Activated naive CD4-positive, alpha-beta T cell treated with anti-CD3 and anti-CD28 coated beads, Interleukin-2, amount 10 ng/mL, durations not matched to agents 7 days and 5 days (primary cell): ENCODE measurements around the gene ZNF598.

Experiments
- CTCF ChIA-PET: fragments of 350-600 bp; sonication (Branson Sonifier 250); formaldehyde crosslinking; loops from one replicate; lab custom pipeline; 2021; ENCODE audit warnings: antibody characterized with exemption; lab: Charles Lee
- DNase-seq: peaks from one replicate; pipeline ENCODE4 v3.0.0-alpha.2; 2020
- H3K27ac Mint-ChIP-seq: one replicate; pipeline ENCODE4 v1.8.0; 2021; ENCODE audit warnings: mild to moderate bottlenecking, moderate library complexity, mixed read lengths
- H3K27me3 Mint-ChIP-seq: one replicate; pipeline ENCODE4 v1.8.0; 2021; ENCODE audit warnings: mild to moderate bottlenecking, mixed read lengths
- H3K36me3 Mint-ChIP-seq: one replicate; pipeline ENCODE4 v1.8.0; 2021; ENCODE audit warnings: mixed read lengths
- H3K4me1 Mint-ChIP-seq: one replicate; pipeline ENCODE4 v1.8.0; 2021; ENCODE audit warnings: mixed read lengths
- H3K4me3 Mint-ChIP-seq: one replicate; pipeline ENCODE4 v1.8.0; 2021; ENCODE audit warnings: mild to moderate bottlenecking, moderate library complexity, mixed read lengths
- H3K9me3 Mint-ChIP-seq: one replicate; pipeline ENCODE4 v1.8.0; 2021; ENCODE audit warnings: mixed read lengths

Gene ZNF598

GRCh38 chr16:2009791-2010510 lies at the start of gene ZNF598:
ZNF598 (minus strand) TSS chr16:2009821.
- Mint-ChIP-seq H3K36me3 (peaks cover 8% of the 10 kb centered on the region), H3K4me1 (peaks cover 42% of the 10 kb centered on the region), H3K27me3 (no peaks in the 10 kb centered on the region), H3K4me3 (peak within 1 kb of the TSS; percentile 90), H3K27ac (peak within 1 kb of the TSS; percentile 92), H3K9me3 (no peaks in the 10 kb centered on the region)
- peak; percentile 85 for DNase-seq
- CTCF ChIA-PET, result no interaction called here

GRCh38 chr16:2058872-2059271 lies 49.3 kb upstream of the ZNF598 start:
- H3K27me3 Mint-ChIP-seq, result no peaks in the 10 kb centered on the region
- H3K4me1 Mint-ChIP-seq, result no peaks in the 10 kb centered on the region
- CTCF ChIA-PET, result interaction anchor here (0.6 kb wide), 1 partner anchor 34 kb away, joined by 3 read pairs; no protein-coding TSS in a partner anchor
- H3K4me3 Mint-ChIP-seq, result no peak overlapping the region
- peaks cover 6% of the 10 kb centered on the region for H3K36me3 Mint-ChIP-seq
- H3K9me3 Mint-ChIP-seq, result no peaks in the 10 kb centered on the region
- no peak for DNase-seq
- H3K27ac Mint-ChIP-seq, result no peak overlapping the region

DNA sequence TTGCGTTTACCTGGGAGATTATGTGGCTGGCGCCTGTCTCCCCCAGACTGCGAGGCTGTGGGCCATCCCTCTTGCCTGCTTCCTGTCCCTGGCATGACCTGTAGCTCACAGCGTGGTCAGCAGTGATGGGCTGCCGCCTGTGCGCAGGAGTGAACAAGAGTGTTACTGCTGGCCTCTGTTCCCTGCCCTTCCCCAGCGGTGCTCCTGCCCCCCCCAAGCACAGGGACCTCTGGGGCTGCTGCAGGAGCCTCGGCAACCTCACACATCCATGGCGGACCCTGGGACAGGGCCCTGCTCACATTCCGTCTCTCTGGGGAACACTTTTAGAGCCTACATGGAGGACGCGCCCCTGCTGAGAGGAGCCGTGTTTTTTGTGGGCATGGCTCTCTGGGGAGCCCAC lies 48.8 kb upstream of the ZNF598 start:
- H3K27ac Mint-ChIP-seq, result no peak overlapping the region
- CTCF ChIA-PET, result interaction anchor here (0.6 kb wide), 1 partner anchor 34 kb away, joined by 3 read pairs; no protein-coding TSS in a partner anchor
- H3K36me3 Mint-ChIP-seq, result peaks cover 3% of the 10 kb centered on the region

DNA sequence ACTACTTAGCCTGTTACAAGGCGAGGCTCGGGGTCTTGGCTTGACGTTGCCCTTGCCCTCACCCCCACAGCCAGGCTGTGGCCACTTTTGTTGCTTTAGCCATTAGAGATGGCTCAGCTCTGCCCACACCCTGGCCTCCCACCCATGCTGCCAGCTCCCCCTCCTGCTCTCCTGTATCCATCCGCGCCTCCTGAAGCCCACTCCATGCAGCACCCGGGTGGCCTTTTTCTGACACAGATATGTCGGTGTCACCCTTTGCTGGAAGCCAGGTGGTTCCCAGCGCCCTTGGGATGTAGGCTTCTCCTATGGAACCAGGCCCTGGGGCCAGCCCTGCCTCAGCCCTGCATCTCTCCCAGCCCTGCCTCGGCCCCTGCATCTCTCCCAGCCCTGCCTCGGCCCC lies 47.8 kb upstream of the ZNF598 start:
- H3K4me3 Mint-ChIP-seq, result no peak overlapping the region
- H3K9me3 Mint-ChIP-seq, result no peaks in the 10 kb centered on the region
- H3K27ac Mint-ChIP-seq, result no peak overlapping the region
- H3K4me1 Mint-ChIP-seq, result no peaks in the 10 kb centered on the region
- DNase-seq, result no peak
- CTCF ChIA-PET, result no interaction called here
- peaks cover 2% of the 10 kb centered on the region for H3K36me3 Mint-ChIP-seq
- H3K27me3 Mint-ChIP-seq, result no peaks in the 10 kb centered on the region

More for the DNA sequence above, 48.8 kb upstream of the ZNF598 start:
- no peak overlapping the region for H3K4me3 Mint-ChIP-seq
- H3K4me1 Mint-ChIP-seq, result no peaks in the 10 kb centered on the region
- H3K9me3 Mint-ChIP-seq, result no peaks in the 10 kb centered on the region
- no peaks in the 10 kb centered on the region for H3K27me3 Mint-ChIP-seq
- no peak for DNase-seq

DNA sequence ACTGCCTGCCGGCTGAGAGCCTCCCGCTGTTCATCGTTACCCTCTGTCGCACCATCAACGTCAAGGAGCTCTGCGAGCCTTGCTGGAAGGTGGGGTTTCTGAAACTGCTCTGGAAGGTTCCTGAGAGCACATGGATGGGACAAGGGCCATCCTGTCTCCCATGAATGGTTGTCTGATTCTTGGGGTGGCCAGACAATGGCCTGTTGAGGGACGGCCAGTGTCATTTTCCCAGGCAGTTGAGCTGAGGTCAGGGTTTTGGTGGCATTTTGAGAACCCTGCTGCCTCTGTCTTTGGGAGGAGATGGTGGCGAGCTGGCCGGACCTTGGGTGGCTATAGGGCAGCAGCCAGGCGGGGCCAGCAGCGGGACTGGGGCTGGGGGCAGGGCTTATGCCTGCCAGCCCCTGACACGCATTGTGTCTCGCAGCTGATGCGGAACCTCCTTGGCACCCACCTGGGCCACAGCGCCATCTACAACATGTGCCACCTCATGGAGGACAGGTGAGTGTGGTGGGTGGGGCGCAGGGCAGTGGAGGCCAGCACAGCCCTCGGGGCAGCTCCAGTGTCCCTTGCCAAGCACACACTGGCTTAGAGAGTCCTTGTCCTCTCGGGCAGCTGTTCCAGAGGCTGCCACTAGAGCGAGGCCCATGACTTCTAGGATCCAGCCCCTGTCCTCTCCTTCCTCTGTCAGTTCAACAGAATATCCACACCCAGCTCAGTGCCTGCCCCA lies 47.2 kb upstream of the ZNF598 start:
- Mint-ChIP-seq H3K4me1 (no peaks in the 10 kb centered on the region), H3K27ac (no peak overlapping the region), H3K36me3 (peaks cover 2% of the 10 kb centered on the region), H3K27me3 (no peaks in the 10 kb centered on the region), H3K9me3 (no peaks in the 10 kb centered on the region), H3K4me3 (no peak overlapping the region)
- CTCF ChIA-PET, result no interaction called here
- DNase-seq, result no peak

GRCh38 chr16:2056077-2056476 lies 46.5 kb upstream of the ZNF598 start:
- H3K4me1 Mint-ChIP-seq, result no peaks in the 10 kb centered on the region
- H3K4me3 Mint-ChIP-seq, result no peak overlapping the region
- no peaks in the 10 kb centered on the region for H3K9me3 Mint-ChIP-seq
- H3K36me3 Mint-ChIP-seq, result peaks cover 9% of the 10 kb centered on the region
- H3K27me3 Mint-ChIP-seq, result no peaks in the 10 kb centered on the region
- DNase-seq, result no peak
- CTCF ChIA-PET, result no interaction called here
- no peak overlapping the region for H3K27ac Mint-ChIP-seq

- Mint-ChIP-seq H3K4me3 (no peak overlapping the region), H3K4me1 (no peaks in the 10 kb centered on the region), H3K27me3 (no peaks in the 10 kb centered on the region), H3K9me3 (no peaks in the 10 kb centered on the region), H3K27ac (no peak overlapping the region), H3K36me3 (peaks cover 13% of the 10 kb centered on the region)
- no peak for DNase-seq
- CTCF ChIA-PET, result no interaction called here
Observed at GRCh38 chr16:2054543-2055245, 45.1 kb upstream of the ZNF598 start.

DNA sequence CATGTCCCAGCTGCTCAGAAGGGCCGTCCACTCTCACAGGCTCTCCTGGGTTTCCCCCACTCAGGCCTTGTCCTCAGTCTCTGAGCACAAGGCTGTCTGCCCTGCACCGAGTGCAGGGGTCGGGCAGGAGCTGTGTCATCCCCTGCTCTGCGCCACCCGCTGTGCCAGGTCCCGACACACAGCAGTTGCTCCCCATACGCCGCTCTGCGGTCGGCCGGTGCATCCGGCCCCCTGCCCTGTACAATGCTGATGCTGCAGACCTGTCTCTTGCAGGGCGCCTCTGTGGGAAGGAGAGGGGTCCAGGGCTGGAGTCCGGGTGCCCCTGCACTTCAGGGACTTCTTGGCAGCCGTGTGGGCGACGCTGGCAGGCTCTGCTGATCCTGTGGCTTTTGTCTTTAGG lies 44.3 kb upstream of the ZNF598 start:
- CTCF ChIA-PET, result no interaction called here
- Mint-ChIP-seq H3K4me3 (no peak overlapping the region), H3K27me3 (no peaks in the 10 kb centered on the region), H3K27ac (no peak overlapping the region), H3K4me1 (peaks cover 5% of the 10 kb centered on the region), H3K36me3 (peaks cover 13% of the 10 kb centered on the region), H3K9me3 (no peaks in the 10 kb centered on the region)
- no peak for DNase-seq

- Mint-ChIP-seq H3K9me3 (no peaks in the 10 kb centered on the region), H3K36me3 (peaks cover 13% of the 10 kb centered on the region), H3K4me1 (peaks cover 12% of the 10 kb centered on the region), H3K27ac (no peak overlapping the region), H3K27me3 (no peaks in the 10 kb centered on the region), H3K4me3 (no peak overlapping the region)
- CTCF ChIA-PET, result interaction anchor here (0.6 kb wide), 1 partner anchor 715 kb away, joined by 3 read pairs; no protein-coding TSS in a partner anchor
- DNase-seq, result no peak
Observed at GRCh38 chr16:2053211-2053610, 43.6 kb upstream of the ZNF598 start.

- CTCF ChIA-PET, result interaction anchor here (0.9 to 3.2 kb wide), 2 partner anchors 92 to 107 kb away, joined by 3 to 14 read pairs; no protein-coding TSS in a partner anchor
- no peaks in the 10 kb centered on the region for H3K9me3 Mint-ChIP-seq
- H3K27ac Mint-ChIP-seq, result peak overlapping the region; percentile 82
- peak overlapping the region; percentile 93 for H3K4me3 Mint-ChIP-seq
- H3K36me3 Mint-ChIP-seq, result peaks cover 14% of the 10 kb centered on the region
- no peaks in the 10 kb centered on the region for H3K27me3 Mint-ChIP-seq
- no peak for DNase-seq
- peaks cover 25% of the 10 kb centered on the region for H3K4me1 Mint-ChIP-seq
Observed at GRCh38 chr16:2048116-2048543, 38.5 kb upstream of the ZNF598 start.

- CTCF ChIA-PET, result interaction anchor here (0.8 to 3.2 kb wide), 5 partner anchors 9 to 107 kb away, joined by 3 to 14 read pairs (median 3); no protein-coding TSS in a partner anchor
- Mint-ChIP-seq H3K27me3 (no peaks in the 10 kb centered on the region), H3K36me3 (peaks cover 14% of the 10 kb centered on the region), H3K4me1 (peaks cover 25% of the 10 kb centered on the region), H3K27ac (peak within 1 kb of the TSS; percentile 82), H3K4me3 (peak within 1 kb of the TSS; percentile 93), H3K9me3 (no peaks in the 10 kb centered on the region)
- peak; percentile 96 for DNase-seq
Observed at GRCh38 chr16:2047330-2048115, 37.9 kb upstream of the ZNF598 start, which contains the start of the genes NTHL1 and TSC2. NTHL1 (minus strand) TSS chr16:2047834; CDS start chr16:2047823, 11 bp downstream. TSC2 (plus strand) TSS chr16:2047985; CDS start chr16:2048616, 631 bp downstream.

GRCh38 chr16:2046893-2047329 lies 37.3 kb upstream of the ZNF598 start:
- H3K9me3 Mint-ChIP-seq, result no peaks in the 10 kb centered on the region
- no peaks in the 10 kb centered on the region for H3K27me3 Mint-ChIP-seq
- DNase-seq, result peak; percentile 25
- H3K4me1 Mint-ChIP-seq, result peaks cover 25% of the 10 kb centered on the region
- peaks cover 14% of the 10 kb centered on the region for H3K36me3 Mint-ChIP-seq
- peak overlapping the region; percentile 93 for H3K4me3 Mint-ChIP-seq
- CTCF ChIA-PET, result interaction anchor here (0.8 to 3.2 kb wide), 4 partner anchors 8 to 93 kb away, joined by 3 to 14 read pairs (median 4); no protein-coding TSS in a partner anchor
- H3K27ac Mint-ChIP-seq, result peak overlapping the region; percentile 82
